T follicular helper cell (primary cell): ENCODE measurements around the gene OPRM1.
"Not testable (repeated sequence)": the region's sequence is repeated elsewhere in the genome, so short reads cannot be mapped to it uniquely, and the experiment has no call there.

Experiments used
- DNase-seq: peaks from one replicate; pipeline ENCODE4 v3.0.0-alpha.2; 2020; ENCODE audit warnings: low read depth

OPRM1 gene

GRCh38 chr6:154239392-154239791 is 200.4 kb downstream of the OPRM1 start:
- no peak for DNase-seq

GRCh38 chr6:154241061-154241460 is 202.0 kb downstream of the OPRM1 start:
- DNase-seq: not testable (repeated sequence)

- DNase-seq: no peak
These were observed 202.5 kb downstream of the OPRM1 start for GRCh38 chr6:154241581-154241980.

GRCh38 chr6:154242617-154243357 is 203.7 kb downstream of the OPRM1 start:
- DNase-seq: no peak

GRCh38 chr6:154243793-154244750 is 205.0 kb downstream of the OPRM1 start:
- DNase-seq: no peak

DNA sequence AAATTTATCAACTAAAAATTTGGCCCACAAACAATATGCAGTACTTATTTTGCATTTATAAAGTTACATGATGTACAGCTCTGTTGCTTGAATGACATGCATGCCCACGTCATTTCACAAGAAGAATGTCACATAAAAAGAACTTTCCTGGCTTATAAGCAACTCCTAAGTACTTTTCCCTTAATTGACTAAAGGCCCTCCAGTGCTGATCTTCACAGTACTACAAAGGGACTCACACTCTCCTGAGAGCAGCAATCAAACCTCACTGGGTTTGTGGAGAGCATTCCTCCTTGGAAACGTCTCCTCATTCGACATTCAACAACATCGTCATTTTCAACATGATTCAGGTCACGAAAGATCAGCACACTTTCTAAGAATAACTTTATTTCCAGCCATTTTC is 206.5 kb downstream of the OPRM1 start:
- no peak for DNase-seq

DNA sequence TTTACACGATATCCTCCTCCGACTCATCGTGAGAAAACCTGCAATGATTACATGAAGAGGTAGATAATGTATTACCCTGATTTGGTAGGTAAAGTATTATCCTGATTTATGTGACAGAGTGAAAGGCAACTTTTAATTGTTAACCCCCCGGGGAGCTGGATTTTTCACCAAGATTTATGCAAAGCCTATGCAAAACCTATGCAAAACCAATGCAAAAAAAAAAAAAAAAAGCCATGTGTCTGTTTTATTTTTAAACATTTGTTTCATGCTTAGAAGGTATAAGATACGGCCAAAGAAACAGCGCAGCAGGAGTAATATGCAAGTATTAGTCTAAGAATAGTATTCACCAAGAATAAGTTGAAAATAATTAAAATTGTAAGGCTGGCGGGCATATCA is 207.7 kb downstream of the OPRM1 start:
- DNase-seq: no peak

DNA sequence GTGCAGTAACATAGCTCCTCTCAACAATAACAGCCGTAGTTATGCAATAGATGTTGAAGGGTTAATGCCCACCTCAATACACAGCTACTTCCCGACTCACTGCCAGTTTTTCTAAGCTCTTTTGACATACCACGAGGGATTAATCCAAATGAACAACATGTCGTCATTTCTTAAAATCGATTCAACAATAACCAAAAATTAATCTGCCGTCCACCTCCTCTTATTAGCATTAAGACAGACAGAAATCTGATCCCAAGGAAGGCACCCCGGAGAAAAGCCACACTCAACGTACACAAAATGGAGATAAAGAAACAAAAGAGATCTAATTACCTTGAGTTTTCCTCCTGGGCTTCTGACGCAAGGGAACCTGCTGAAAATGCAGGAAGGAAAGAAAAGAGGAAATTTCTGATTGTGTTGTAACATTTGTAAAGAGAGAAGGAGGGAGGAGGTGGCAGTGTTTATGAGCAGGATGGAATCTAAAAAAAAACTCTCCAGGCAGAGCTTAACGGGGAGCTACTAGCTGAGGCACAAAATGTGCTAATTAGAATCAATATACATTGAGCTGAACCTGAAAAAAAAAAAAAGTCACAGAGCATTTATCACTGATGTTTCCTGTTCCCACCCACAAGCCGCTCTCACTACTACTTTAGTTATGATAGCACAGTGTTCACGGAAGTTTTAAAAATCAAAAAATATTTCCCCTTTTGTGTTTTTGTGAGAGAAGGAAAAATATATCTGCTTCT is 208.2 kb downstream of the OPRM1 start:
- no peak for DNase-seq

GRCh38 chr6:154249499-154250298 is 210.7 kb downstream of the OPRM1 start:
- no peak for DNase-seq

DNA sequence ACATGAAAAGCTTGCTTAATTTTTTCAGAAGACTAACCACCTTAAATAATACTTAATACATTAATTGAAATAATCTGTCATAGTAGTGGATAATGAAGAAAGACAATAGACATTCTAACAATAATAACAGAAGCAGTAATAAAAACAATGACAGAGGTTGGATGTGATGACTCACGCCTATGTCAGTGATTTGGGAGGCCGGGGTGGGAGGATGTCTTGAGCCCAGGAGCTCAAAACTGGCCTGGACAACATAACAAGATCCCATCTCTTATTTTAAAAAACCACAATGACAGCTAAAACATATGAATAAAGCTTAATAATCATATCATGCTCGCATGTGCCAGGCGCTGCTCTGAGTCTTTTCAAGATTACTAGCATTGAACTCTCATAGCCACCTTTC is 212.1 kb downstream of the OPRM1 start:
- no peak for DNase-seq

GRCh38 chr6:154252678-154253077 is 213.6 kb downstream of the OPRM1 start:
- DNase-seq: no peak

- DNase-seq: no peak
These were observed 218.0 kb downstream of the OPRM1 start for GRCh38 chr6:154257067-154257466.

DNA sequence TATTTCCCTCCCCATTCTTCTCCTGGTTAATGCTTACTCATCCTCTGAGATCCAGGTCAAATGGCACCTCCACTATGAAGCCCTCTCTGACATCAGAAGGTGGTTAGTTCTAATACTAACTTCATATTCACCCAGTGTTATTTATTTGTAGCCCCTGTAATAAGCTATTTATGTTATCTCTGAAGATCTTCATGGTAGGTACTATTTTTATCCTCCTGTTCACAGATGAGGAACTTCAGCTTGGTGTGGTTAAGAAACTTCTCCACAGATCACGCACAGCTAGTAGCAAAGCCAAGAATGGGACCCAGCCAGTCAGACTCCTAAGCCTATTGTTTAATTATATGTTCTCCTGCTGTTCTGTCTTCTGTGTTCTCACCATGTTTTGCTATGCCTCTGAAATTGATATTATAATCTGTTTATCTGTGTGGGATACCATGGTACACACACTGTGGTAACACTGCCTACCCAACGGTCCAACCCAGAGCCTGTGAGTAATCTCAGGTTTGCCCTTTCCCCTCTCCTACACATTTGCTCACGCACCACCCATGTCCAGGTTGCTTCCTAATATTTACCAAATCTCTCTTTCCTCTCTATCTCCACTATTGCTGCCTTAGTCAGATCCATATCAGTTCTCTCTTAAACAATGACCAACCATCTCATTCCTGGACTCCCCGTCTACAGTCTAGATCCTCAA is 219.2 kb downstream of the OPRM1 start:
- DNase-seq: no peak

DNA sequence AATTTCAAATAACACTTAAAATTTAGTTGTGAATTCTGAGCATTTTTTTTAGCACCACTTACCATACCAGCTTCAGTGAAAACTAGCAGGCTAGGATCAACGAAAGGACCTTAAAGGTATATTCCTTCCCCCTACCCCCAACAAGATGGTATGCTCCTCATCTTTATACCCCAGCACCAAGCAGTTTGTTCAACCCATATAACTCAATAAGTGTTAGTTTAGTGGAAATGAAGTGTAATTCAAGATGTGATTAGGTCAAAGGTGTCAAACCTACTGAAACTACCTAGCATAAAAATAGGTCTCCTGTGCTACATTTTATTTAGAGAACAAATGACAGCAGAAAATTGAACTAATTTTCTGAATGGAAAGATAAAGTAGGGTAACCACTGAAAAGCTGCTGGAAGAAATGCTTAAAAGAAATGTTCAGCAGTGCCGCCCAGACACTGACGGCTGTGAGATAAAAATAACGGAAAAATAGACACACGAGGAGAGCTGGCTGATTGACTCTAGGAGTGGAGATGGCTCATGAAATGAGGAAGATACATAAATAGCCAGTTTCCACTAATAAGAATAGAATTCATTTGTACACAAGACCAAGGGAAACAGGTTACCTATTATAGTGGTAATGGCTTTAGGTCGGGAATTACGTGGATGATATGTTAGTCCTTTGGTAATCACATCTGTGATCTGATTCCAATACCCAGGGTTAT is 222.8 kb downstream of the OPRM1 start:
- DNase-seq: no peak

DNA sequence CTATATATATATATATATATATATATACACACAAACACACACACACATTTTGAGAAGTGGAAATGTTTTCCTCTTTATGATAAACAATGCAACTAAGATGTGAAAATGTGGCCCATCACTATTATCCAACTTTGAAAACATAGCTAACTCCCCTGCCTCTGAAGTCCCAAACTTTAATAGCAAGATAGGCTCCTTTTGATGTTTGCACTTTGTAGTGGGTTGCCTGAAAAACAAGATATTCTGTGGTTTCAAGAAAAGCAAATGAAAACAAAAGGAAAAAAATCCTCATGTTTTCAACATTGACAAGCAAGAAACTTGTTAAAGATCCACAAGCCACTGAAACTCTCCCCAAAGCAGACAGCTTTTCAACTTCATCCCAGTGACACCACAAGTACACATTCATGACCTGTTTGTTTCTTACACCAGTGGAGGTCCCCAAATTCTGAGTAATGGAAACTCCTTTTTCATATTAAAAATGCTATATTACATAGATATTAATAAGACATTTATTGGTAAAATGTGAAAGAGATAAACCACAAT is 227.6 kb downstream of the OPRM1 start:
- DNase-seq: no peak

DNA sequence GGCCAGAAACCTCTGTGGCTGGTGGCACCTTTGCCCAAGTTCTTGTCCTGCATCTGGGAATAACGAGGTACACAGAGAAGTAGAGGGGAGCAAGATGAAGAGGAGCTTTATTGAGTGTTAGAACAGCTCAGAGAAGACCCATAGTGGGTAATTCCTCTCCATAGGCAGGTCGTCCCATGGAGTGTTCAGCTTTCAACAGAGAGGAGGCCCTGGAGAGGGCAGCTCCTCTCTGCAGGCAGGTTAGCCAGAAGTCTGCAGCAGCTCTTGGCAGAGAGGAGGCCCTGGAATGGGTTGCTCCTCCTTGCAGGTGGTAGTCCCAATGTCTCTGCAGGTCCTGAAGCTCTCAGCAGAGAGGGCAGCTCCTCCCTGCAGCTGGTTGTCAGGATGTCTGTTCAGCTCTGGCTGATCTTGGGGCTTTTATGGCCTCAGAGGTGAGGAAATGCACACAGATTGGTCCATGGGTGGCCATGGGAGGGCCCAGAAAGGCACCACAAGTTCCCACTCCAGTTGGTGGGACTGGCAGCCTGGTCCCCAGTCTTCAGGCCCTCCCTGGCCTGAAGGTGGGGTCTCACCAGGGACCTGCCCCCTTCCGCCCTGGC is 228.6 kb downstream of the OPRM1 start:
- no peak for DNase-seq

DNA sequence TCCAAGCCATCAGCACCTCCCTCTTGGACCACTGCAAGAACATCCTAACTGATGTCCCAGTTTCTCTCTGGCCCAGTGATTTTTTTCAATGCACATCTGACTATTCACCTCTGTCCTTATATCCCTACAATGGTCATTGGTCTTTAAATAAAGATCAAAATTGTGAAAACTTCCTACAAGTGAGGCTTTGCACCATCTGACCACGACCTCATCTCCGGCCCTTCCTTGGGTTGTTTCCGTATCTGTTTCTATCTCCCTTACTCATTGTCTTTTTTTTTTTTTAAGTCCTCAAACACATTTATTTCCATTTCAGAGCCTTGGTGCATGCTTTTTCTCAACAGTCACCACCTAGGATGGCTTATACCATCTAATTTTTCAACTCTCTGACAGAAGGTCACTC is 229.4 kb downstream of the OPRM1 start:
- DNase-seq: no peak

- DNase-seq: no peak
These were observed 235.1 kb downstream of the OPRM1 start for GRCh38 chr6:154274168-154274567.

DNA sequence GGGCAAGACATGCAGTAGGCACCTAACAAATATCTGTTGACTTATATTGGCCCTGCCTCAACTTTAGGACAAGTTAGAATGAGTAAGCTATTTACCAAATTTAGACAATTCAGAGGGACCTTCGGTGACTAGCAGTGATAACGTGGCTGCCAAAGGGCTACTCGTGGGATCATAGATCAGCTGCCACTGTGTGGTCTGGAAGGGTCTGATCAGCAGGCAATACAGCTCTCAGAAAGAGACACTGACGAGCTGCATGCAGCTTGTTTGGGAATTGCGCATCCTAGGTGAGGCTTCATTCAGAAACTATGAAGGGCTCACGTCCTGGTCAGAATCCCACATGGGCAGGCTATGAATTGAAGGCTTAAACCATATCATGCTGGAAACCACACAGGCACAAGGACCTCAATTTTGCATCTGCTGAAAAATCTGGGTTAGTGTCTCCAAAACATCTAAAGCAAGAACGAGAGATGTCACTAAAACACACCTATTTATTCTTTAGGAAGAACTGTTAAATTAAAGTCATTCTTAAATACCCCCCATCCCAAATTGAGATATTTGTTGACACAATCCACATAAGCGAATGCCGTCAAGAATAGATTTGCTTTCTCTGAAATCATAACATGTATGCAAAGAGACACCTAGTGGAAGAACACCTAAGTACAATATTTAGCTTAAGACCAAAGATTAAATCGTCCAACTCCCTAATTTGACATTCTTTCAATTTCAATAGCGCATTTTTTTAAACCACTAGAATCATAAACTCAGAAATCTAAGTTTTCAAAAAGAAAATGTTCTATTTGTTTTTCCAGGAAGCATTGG is 238.0 kb downstream of the OPRM1 start:
- DNase-seq: no peak
